WERI-Rb-1 (cell line): ENCODE measurements around the gene ATP8A2.
A peak's percentile ranks its signal among the peaks of the same experiment; 100 is the strongest.

Experiments
- DNase-seq: peaks from one replicate; pipeline ENCODE4 v3.0.0-alpha.2; 2020
- H3K27ac ChIP-seq: fragments of 250-450 bp; sonication (Bioruptor Pico); 2 replicates; pipeline ENCODE4 v1.5.1; 2020; ENCODE audit warnings: mild to moderate bottlenecking, moderate library complexity
- H3K27me3 ChIP-seq: fragments of 250-450 bp; sonication (Bioruptor Pico); 2 replicates; pipeline ENCODE4 v1.5.1; 2021; ENCODE audit warnings: mild to moderate bottlenecking, low read depth, moderate library complexity; ENCODE audit not compliant: insufficient read depth, severe bottlenecking
- H3K36me3 ChIP-seq: fragments of 250-450 bp; sonication (Bioruptor Pico); 2 replicates; pipeline ENCODE4 v1.5.1; 2020; ENCODE audit warnings: mild to moderate bottlenecking, moderate library complexity
- H3K4me3 ChIP-seq: 2 replicates; pipeline ENCODE4 v1.5.1; 2011; ENCODE audit warnings: low read depth, mild to moderate bottlenecking, control low read depth, low read length
- H3K9me3 ChIP-seq: fragments of 250-450 bp; sonication (Bioruptor Pico); 2 replicates; pipeline ENCODE4 v1.5.1; 2021; ENCODE audit warnings: mild to moderate bottlenecking, moderate library complexity; ENCODE audit not compliant: severe bottlenecking
- CTCF ChIP-seq: IDR thresholded peaks from 2 replicates; pipeline ENCODE4 v1.5.1; 2011; ENCODE audit warnings: low read depth, mild to moderate bottlenecking, control low read depth, inconsistent platforms, low read length

The ATP8A2 gene

GRCh38 chr13:25873242-25873612 is 501.5 kb downstream of the ATP8A2 start:
- Histone ChIP-seq H3K27me3 (no peaks in the 10 kb centered on the region), H3K4me3 (no peak overlapping the region), H3K9me3 (no peaks in the 10 kb centered on the region), H3K36me3 (no peaks in the 10 kb centered on the region), H3K27ac (no peak overlapping the region)
- no peak for DNase-seq
- TF ChIP-seq CTCF = no peak

DNA sequence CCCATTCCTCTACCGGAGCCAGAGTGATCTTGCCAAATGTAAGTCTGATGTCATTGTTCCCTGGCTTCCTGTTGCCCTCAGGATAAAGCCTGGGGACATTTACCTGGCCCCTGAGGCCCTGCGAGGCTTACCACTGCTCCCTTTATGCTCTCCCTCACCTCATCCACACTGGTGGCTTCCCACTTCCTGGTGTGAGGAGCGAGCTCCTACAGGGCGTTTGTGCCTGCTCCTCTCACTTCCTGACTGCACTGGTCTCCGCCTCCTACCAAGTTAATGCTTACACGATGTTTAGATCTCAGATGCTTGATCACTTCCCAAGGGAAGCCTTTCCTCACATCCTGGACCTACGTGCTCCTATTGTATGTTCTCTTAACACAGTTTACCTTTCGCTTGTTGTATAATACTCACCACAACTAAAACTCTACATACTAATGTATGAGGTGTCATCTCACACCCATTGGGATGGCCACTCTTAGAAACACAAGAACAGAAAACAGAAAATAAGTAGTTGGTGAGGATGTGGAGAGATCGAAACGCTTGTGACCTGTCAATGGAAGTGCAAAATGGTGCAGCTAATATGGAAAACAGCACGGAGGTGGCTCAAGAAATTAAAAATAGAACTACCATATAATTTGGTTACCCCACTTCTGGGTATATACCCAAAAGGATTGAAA is 502.4 kb downstream of the ATP8A2 start:
- Histone ChIP-seq H3K4me3 (no peak overlapping the region), H3K36me3 (no peaks in the 10 kb centered on the region), H3K27ac (no peak overlapping the region), H3K9me3 (no peaks in the 10 kb centered on the region), H3K27me3 (no peaks in the 10 kb centered on the region)
- no peak for DNase-seq
- no peak for TF ChIP-seq CTCF

- no peak for TF ChIP-seq CTCF
Measured at GRCh38 chr13:25874907-25875306, 503.1 kb downstream of the ATP8A2 start.

DNA sequence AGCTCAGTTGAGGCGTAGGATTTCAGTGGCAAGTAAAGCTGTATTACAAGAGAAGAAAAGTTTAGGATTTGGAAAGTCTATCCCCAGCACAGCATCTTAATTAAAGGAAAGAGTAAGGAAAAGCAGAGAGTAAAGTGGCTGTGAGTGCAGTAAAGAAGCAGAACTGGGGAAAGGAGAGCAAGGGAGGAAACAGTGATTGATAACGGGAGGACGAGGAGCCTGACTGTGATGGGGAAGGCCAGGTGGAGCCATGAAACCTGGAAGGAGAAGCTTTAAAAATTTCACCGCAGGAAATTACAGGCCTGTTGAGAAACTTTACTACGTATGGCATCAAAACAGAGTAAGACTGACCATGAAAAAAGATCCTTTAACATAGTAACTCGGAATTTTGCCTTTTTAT is 504.5 kb downstream of the ATP8A2 start:
- no peaks in the 10 kb centered on the region for H3K36me3 ChIP-seq
- no peaks in the 10 kb centered on the region for H3K27me3 ChIP-seq
- DNase-seq = no peak
- H3K27ac ChIP-seq = no peak overlapping the region
- no peaks in the 10 kb centered on the region for H3K9me3 ChIP-seq
- no peak for TF ChIP-seq CTCF
- no peak overlapping the region for H3K4me3 ChIP-seq

More at GRCh38 chr13:25874907-25875306, 503.1 kb downstream of the ATP8A2 start:
- DNase-seq = no peak
- Histone ChIP-seq H3K27me3 (no peaks in the 10 kb centered on the region), H3K36me3 (no peaks in the 10 kb centered on the region), H3K27ac (no peak overlapping the region), H3K9me3 (no peaks in the 10 kb centered on the region), H3K4me3 (no peak overlapping the region)

DNA sequence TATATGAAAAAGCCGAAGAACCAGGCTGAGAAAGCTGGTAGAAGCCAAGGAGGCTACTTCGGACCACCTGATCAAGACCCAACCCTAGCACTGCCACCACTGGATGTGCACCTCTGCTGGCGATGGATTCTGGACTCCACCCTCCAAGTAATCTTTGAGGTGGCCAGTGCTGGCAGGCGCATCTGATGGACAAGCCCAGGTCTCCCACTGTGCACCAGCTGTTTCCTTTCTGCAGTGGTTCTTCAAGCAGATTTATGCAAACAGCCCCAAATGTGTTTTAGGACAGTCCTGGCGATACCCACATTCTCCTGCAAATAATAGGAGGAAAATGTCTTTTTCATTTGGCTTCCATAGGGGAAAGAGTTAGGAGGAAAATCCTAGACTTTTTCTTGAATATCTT is 507.7 kb downstream of the ATP8A2 start:
- Histone ChIP-seq H3K27ac (no peak overlapping the region), H3K27me3 (no peaks in the 10 kb centered on the region), H3K36me3 (no peaks in the 10 kb centered on the region), H3K4me3 (no peak overlapping the region), H3K9me3 (no peaks in the 10 kb centered on the region)
- TF ChIP-seq CTCF = no peak
- no peak for DNase-seq

DNA sequence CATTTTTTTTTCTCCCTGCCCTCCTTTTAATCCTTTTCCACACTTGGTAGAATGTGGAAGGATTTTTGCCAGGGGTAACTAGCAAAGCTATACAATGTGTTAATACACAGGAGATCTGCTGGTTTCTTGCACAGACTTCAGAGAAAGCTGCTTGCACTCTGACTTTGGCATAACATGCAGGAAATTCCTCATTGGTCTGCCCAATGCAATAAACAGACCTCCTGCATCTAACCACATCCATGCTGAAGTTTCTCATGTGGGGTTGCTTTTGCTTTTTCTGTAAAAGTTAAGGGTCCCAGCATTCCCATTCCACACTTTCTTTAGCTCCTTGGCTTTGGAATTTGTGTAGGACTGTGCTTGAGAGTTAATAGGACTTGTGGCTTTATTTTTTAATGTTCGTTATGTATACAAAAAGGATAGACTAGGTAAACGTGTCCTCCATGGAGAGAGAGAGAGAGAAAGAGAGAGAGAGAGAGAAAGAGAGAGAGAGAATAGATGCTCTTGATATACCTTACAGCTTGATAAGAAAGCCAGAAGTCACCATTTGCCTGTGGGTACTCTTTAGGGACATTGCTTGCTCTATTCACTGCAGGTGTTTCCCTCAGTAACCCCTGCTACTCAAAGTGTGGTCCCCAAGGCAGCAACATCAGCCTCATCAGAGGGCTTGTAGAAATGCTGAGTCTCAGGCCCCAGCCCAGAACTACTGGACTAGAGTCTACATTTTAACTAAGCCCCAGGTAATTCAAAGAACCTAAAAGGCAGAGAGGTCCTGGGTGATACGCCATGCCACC is 509.6 kb downstream of the ATP8A2 start:
- peak overlapping the region; percentile 23; the same call in 1 of the 2 replicates for H3K4me3 ChIP-seq

More for the DNA sequence above, 509.6 kb downstream of the ATP8A2 start:
- Histone ChIP-seq H3K27ac (no peak overlapping the region), H3K36me3 (no peaks in the 10 kb centered on the region), H3K9me3 (no peaks in the 10 kb centered on the region), H3K27me3 (no peaks in the 10 kb centered on the region)
- DNase-seq = no peak
- no peak for TF ChIP-seq CTCF
